Cardiac fibroblast (primary cell): ENCODE results near the gene UBAC1.
A peak's percentile ranks its signal among the peaks of the same experiment; 100 is the strongest.

ENCODE experiments used
- DNase-seq, 2 donors: peaks; one replicate each; pipeline versions ENCODE4 v3.0.0 to v3.0.0-alpha.2; 2010; ENCODE audit warnings: low read depth in 2 of 2
- H3K4me3 ChIP-seq, 2 donors: replicated peaks in 1 of 2; 1 replicate in 1 of 2; 2 replicates in 1 of 2; pipeline ENCODE4 v1.5.1; 2011; ENCODE audit warnings: low read depth in 2 of 2, low read length in 2 of 2, mild to moderate bottlenecking in 2 of 2, moderate library complexity in 1 of 2
- TF ChIP-seq, protein P1 (sequence below): IDR thresholded peaks from one replicate; pipeline ENCODE4 v1.5.1; 2011; ENCODE audit warnings: low read depth, mild to moderate bottlenecking, low read length, inconsistent platforms

The UBAC1 gene

GRCh38 chr9:135994501-135995192, 33.5 kb upstream of the UBAC1 start:
- peak in 1 of 2 donors; percentile 68 for DNase-seq

GRCh38 chr9:135993765-135994500, 32.8 kb upstream of the UBAC1 start:
- DNase-seq: no peak
- TF ChIP-seq, protein P1, sequence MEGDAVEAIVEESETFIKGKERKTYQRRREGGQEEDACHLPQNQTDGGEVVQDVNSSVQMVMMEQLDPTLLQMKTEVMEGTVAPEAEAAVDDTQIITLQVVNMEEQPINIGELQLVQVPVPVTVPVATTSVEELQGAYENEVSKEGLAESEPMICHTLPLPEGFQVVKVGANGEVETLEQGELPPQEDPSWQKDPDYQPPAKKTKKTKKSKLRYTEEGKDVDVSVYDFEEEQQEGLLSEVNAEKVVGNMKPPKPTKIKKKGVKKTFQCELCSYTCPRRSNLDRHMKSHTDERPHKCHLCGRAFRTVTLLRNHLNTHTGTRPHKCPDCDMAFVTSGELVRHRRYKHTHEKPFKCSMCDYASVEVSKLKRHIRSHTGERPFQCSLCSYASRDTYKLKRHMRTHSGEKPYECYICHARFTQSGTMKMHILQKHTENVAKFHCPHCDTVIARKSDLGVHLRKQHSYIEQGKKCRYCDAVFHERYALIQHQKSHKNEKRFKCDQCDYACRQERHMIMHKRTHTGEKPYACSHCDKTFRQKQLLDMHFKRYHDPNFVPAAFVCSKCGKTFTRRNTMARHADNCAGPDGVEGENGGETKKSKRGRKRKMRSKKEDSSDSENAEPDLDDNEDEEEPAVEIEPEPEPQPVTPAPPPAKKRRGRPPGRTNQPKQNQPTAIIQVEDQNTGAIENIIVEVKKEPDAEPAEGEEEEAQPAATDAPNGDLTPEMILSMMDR: no peak

More at GRCh38 chr9:135994501-135995192, 33.5 kb upstream of the UBAC1 start:
- H3K4me3 ChIP-seq: no peak overlapping the region
- TF ChIP-seq, protein P1: no peak

GRCh38 chr9:135993409-135993742, 32.2 kb upstream of the UBAC1 start:
- no peak for DNase-seq
- TF ChIP-seq, protein P1: no peak
- H3K4me3 ChIP-seq: no peak overlapping the region

More at GRCh38 chr9:135993765-135994500, 32.8 kb upstream of the UBAC1 start:
- H3K4me3 ChIP-seq: no peak overlapping the region

- peak overlapping the region; percentile 17 to 18 for H3K4me3 ChIP-seq
- DNase-seq: peak; percentile 75 to 95
- TF ChIP-seq, protein P1: no peak
These were observed 31.6 kb upstream of the UBAC1 start for GRCh38 chr9:135992486-135993408.

DNA sequence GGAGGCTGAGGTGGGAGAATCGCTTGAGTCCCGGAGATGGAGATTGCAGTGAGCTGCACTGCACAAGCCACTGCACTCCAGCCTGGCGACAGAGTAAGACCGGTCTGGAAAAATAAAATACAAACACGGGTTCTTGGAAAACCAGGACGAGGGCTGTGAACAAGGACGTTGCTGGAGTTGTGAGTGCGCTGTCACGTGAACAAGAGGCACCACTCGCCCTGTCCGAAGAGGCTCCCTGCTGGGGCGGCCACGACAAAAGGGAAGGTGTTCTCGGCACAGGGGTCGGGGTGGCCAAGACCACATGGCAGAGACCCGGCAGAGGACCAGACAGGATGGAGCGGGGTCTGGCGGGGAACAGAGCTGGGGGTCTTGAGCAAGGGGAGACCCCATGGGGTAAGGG, 30.6 kb upstream of the UBAC1 start:
- H3K4me3 ChIP-seq: no peak overlapping the region
- DNase-seq: no peak
- TF ChIP-seq, protein P1: no peak
